HG03066 (cell line): ENCODE data around the gene BMAL1.
"Not testable (repeated sequence)": the region's sequence is repeated elsewhere in the genome, so short reads cannot be mapped to it uniquely, and the experiment has no call there.

Experiments
- ATAC-seq: cut with Tn5 transposase; IDR thresholded peaks from one replicate; pipeline ENCODE4 v1.9.1; 2021; ENCODE audit warnings: low read depth; ENCODE audit not compliant: unreplicated experiment

The BMAL1 gene

DNA sequence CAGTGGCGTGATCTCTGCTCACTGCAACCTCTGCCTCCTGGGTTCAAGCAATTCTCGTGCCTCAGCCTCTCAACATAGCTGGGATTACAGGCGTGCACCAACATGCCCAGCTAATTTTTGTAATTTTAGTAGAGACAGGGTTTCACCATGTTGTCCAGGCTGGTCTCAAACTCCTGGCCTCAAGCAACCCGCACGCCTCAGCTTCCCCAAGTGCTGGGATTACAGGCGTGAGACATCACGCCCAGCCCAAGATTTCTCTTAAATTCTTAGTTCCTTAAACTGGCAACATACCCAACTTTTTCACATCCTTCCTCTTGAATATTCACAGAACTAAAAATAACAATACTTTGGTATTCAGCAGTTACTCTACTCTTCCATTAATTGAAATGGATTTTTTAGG is 159.2 kb downstream of the BMAL1 start:
- ATAC-seq, result not testable (repeated sequence)
